Hematopoietic multipotent progenitor cell treated with erythropoietin and hydrocortisone succinate and interleukin-3 and kit ligand, for 15 days (in vitro differentiated cells): Measurements from ENCODE around the gene GGN.
"Not testable (repeated sequence)": the region's sequence is repeated elsewhere in the genome, so short reads cannot be mapped to it uniquely, and the experiment has no call there.

Experiments
- DNase-seq: peaks from one replicate; pipeline ENCODE4 v3.0.0-alpha.2; 2015; ENCODE audit warnings: low spot score

The GGN gene

GRCh38 chr19:38411898-38412297 lies 24.1 kb upstream of the GGN start:
- not testable (repeated sequence) for DNase-seq

- no peak for DNase-seq
Observed at GRCh38 chr19:38411041-38411712, 23.3 kb upstream of the GGN start.

GRCh38 chr19:38410407-38410806 lies 22.6 kb upstream of the GGN start:
- not testable (repeated sequence) for DNase-seq

GRCh38 chr19:38409631-38410133 lies 21.8 kb upstream of the GGN start:
- no peak for DNase-seq

GRCh38 chr19:38405276-38405675 lies 17.4 kb upstream of the GGN start:
- no peak for DNase-seq

GRCh38 chr19:38404858-38405257 lies 17.0 kb upstream of the GGN start:
- no peak for DNase-seq

- peak; percentile 97 for DNase-seq
Observed at GRCh38 chr19:38402967-38403674, 15.3 kb upstream of the GGN start, which contains the start of gene FAM98C. Gene FAM98C, plus strand, starts transcription at chr19:38403093. Its CDS starts 61 bp downstream, at chr19:38403154.

GRCh38 chr19:38402623-38402966 lies 14.8 kb upstream of the GGN start:
- DNase-seq, result no peak

GRCh38 chr19:38401148-38401547 lies 13.3 kb upstream of the GGN start:
- no peak for DNase-seq

- no peak for DNase-seq
Observed at GRCh38 chr19:38400361-38400760, 12.5 kb upstream of the GGN start.

- DNase-seq, result no peak
Observed at GRCh38 chr19:38399537-38399936, 11.7 kb upstream of the GGN start.

- DNase-seq, result no peak
Observed at GRCh38 chr19:38399081-38399480, 11.2 kb upstream of the GGN start.

GRCh38 chr19:38395381-38396114 lies 7.7 kb upstream of the GGN start:
- DNase-seq, result no peak

- DNase-seq, result no peak
Observed at GRCh38 chr19:38394488-38394887, 6.7 kb upstream of the GGN start.

GRCh38 chr19:38392707-38393308 lies 5.0 kb upstream of the GGN start:
- no peak for DNase-seq

GRCh38 chr19:38391911-38392464 lies 4.2 kb upstream of the GGN start:
- DNase-seq, result no peak

GRCh38 chr19:38389957-38390924 lies 2.4 kb upstream of the GGN start:
- DNase-seq, result no peak

- DNase-seq, result no peak
Observed at GRCh38 chr19:38389101-38389925, 1.5 kb upstream of the GGN start.

- DNase-seq, result no peak
Observed at GRCh38 chr19:38388349-38389100, 691 bp upstream of the GGN start, which contains the start of gene SPRED3. Gene SPRED3, plus strand, starts transcription at chr19:38388697. Its CDS starts 1,606 bp downstream, at chr19:38390303.
